T-helper 1 cell treated with Interleukin-12 subunit alpha and Interleukin-12 subunit beta and Interleukin-4 antibody, amounts not matched to agents 30 ng/mL and 1 ng/mL, for 36 hours (primary cell): ENCODE data around the gene CALB2. TPM values are rescaled to one million over a fixed set of nuclear protein-coding genes. Genes with fewer than 3 reads are reported as not detected.

Source experiments
- intact Hi-C: fragments of 100-400 bp; cut with micrococcal nuclease; formaldehyde crosslinking; loops from one replicate; pipeline ENCODE4 v1.15.1; 2024
- total RNA-seq: library from RNA; stranded (reverse); gene quantifications from 2 replicates; pipeline ENCODE4 v1.2.3, GENCODE V29; 2022

Gene CALB2
- total RNA-seq, 1 donor from 2014 or later, result not detected

DNA sequence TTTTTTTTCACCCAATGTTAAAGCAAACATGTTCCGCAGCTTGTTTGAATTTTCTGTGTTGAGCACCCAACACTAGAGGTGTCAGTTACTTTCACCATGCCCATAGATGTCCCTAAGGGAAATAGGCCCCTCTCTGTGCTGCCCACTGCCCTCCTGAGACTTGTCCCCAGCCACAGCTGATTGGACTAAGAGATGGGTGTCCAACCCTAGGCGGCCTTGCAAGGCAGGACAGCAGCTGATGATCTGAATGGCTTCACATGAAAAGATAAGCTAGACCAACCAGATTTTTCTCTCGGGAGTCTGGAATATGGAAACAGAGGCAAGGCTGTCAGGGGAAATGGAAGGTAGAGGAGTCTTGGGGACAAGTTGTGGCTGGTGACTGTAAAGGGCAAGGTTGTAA, 6.1 kb upstream of the CALB2 start:
- intact Hi-C loops, result loop anchor here (10.0 kb wide), 1 partner anchor 578 kb away; no protein-coding TSS in a partner anchor

DNA sequence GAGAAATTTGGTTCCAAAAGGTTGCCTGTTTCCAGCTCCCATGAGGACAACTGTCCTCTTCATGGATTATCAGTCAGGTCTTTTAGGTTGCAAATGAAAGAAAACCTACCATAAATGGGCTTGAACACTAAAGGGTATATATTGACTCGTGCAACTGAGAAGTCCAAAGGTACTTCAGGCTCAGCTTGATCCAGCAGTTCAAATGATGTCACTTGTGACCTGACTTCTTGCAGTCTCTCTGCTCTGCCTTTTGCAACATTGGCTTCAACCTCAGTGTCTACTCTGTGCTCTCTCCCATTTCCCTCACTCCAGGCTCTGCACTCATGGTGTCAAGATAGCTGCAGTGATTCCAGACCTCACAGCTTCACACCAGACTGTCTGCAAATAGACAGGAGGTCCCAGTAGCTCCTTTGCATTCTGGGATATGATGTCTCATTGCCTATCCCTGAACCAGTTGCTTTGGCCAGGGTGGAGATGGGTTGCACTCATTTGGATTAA, 5.5 kb upstream of the CALB2 start:
- intact Hi-C loops, result loop anchor here (10.0 kb wide), 1 partner anchor 578 kb away; no protein-coding TSS in a partner anchor

DNA sequence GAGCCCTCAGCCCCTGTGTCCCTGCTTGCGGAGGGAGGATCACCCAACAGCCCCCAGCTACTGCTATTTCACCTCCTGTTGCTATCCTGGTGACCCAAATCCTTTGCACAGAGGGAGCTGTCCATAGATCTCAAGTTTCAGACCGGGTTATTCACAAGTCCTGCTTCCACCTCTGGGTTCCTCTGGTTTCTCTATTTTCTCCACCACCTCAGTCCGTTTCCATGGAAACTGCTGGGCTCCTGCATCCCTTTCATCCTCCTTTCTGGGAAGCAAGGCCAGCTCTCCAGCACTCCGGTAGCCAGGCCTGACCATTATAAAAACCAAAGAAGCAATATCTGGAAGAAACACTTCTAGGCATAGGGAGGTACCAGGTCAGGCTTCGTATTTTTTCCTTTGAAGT, 4.8 kb upstream of the CALB2 start:
- intact Hi-C loops, result loop anchor here (10.0 kb wide), 1 partner anchor 579 kb away; no protein-coding TSS in a partner anchor

DNA sequence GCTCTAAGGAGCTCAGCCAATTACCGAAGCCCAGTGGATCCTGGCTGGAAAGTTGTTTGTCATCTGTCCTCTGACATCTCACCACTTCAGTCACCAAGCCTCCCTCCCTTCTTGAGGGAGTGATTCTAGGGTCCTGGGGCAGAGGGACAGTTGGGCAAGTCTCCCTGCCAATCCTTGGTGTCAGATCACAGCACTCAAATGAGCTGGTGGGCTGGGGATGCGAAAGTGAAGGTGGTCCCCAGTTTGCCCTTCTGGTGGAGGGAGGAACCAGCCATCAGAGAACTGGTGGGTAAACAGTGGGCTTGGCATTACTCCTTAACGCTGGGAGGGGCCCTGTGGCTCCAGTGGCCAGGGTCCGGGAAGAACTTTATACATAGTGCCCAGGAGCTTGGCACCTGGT, 4.4 kb upstream of the CALB2 start:
- intact Hi-C loops, result loop anchor here (10.0 kb wide), 1 partner anchor 579 kb away; no protein-coding TSS in a partner anchor

DNA sequence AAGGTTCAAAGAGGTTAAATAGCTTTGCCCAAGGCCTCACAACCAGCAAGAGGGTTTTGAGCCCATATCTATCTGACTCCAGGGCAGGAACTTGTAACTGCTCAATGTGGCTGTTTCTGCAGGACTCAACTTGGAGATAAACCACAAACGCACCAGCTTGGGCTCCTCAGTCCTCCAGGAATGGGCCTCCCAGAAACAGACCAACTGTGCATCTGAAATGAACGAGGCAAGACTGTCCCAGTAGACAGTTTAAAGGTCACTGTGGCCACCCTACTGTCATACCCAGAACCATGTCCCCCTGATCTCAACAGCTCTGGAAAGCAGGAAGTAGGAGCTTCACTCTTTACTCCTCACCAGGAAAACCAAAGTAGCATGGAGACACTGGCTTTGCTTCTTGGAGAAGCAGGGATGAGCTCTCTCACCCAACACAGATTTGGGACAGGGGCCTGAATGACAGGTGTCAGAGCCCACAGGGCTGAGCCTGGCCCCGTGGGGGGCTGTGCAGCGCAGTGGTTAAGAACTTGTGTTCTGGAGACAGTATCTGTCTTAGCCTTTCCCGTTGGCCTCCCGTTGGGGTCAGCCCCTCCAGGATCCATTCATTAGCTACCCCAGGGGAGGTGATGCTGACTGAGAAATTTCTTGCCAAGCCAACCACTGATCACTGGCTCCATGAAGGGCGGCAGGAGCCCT, 2.3 kb upstream of the CALB2 start:
- intact Hi-C loops, result loop anchor here (10.0 kb wide), 1 partner anchor 581 kb away; no protein-coding TSS in a partner anchor

DNA sequence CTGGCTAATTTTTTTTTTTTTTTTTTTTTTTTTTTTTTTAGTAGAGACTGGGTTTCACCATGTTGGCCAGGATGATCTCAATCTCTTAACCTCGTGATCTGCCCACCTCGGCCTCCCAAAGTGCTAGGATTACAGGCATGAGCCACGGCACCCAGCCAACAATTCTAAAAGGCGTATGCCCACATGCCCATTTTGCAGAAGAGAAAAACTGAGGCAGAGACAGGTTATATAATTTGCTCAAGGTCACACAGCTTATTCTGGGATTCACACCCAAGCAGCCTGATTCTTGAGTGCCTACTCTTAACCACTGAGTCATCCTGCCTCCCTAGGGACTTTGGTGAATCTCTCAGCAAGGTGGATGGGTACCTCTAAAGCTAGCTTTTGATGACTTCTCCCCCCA, 1.6 kb upstream of the CALB2 start:
- intact Hi-C loops, result loop anchor here (10.0 kb wide), 1 partner anchor 582 kb away; no protein-coding TSS in a partner anchor

DNA sequence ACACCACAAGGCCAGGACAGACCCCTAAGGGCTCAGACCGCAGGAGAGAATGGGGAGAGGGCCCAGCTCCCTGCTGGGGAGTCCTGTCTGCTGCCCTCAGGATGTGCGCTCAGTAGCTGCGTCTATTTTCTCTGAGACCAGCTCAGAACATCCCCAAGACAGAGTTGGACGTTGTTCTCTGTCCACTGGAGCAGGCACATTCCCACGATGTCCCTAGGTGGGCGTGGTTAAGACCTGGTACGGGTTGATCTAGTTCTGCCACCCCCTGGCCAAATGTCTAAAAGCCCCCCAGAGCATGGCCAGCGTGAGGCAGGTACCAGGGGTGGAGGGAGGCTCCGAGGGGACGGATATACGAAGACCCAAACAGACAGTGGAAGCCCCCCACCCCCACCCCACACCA, 842 bp upstream of the CALB2 start:
- intact Hi-C loops, result loop anchor here (10.0 kb wide), 1 partner anchor 583 kb away; no protein-coding TSS in a partner anchor

DNA sequence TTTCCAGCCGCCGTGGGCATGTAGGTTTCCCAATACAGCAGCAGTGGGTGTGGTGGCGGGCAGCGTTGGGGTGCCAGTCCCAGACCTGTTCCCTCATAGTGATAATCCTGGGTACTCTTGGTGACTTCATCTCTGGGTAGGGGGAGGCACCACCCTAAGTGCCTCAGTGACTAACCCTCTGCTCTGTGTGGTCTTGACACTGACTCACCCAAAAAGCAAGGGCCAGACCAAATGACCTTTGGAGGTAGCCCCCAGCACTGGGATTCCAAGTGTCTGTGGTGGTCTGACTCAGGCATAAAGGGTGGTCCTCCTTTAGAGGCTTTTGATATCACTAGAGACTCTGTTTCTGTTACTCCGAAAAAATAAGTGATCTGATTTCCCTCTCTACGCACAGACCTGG, 908 bp downstream of the CALB2 start:
- intact Hi-C loops, result loop anchor here (10.0 kb wide), 1 partner anchor 585 kb away; no protein-coding TSS in a partner anchor

DNA sequence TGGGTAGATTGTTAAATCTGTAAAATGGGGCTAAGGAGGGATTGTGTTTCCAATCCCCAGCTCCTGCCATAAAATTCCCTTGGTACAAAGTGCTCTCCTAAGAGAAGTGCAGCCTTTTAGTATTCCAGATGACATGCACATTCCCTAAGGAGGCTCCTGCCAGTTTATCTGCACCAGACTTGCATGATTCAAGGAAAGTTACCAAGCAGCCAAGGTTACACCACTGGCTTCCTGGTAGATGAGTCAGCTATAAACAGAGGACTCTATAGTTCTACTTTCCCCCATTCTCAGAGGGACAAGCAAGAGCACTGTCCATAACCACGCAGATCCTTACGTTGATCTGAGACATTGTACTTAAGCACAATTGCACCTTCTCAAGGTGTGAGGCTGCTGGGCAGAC, 1.9 kb downstream of the CALB2 start:
- intact Hi-C loops, result no loop called here

DNA sequence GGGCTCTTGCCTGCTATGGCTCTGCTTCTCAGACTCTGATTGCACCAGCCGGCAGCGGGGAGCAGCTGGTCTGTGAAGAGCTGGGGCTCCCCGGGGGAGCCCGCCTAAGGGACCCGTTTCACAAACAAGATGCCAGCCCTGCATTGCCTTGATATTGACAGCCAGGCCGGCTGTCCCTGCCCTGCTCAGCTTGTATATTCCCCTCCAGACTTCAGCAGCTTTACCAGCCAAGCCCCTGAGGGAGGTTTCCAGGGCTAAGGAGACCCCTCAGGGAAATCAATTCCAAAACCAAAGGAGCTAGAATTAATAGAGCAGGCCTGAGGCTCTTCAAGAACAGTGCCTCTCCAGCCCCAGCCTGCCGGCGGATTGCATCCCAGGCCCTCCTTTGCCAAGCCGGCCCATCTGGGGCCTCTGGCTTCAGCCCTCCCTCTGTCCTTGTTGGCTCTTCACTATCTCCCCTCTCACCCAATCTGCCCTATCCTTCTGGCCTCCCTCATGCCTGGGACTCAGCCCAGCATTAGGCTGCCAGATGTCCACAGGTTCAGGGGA, 5.7 kb downstream of the CALB2 start:
- intact Hi-C loops, result no loop called here

DNA sequence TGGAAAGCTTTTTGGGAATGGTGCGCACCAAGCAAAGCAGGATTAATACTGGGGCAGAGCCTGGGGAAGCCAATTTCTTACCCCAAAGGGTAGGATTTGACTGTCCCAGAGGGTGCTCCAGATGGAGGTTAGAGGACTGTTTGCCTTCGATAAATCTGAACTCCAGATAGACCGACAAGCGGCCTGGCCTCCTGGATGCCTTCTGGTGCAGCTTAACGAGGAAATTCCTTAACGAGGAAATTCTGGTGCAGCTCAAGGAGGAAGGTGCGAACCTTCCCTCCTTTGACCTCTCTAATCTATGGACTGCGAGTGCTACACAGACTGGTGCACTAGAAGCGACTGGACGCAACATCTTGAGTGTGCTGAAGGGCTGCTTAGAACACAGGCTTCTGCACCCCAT, 6.5 kb downstream of the CALB2 start:
- intact Hi-C loops, result no loop called here

DNA sequence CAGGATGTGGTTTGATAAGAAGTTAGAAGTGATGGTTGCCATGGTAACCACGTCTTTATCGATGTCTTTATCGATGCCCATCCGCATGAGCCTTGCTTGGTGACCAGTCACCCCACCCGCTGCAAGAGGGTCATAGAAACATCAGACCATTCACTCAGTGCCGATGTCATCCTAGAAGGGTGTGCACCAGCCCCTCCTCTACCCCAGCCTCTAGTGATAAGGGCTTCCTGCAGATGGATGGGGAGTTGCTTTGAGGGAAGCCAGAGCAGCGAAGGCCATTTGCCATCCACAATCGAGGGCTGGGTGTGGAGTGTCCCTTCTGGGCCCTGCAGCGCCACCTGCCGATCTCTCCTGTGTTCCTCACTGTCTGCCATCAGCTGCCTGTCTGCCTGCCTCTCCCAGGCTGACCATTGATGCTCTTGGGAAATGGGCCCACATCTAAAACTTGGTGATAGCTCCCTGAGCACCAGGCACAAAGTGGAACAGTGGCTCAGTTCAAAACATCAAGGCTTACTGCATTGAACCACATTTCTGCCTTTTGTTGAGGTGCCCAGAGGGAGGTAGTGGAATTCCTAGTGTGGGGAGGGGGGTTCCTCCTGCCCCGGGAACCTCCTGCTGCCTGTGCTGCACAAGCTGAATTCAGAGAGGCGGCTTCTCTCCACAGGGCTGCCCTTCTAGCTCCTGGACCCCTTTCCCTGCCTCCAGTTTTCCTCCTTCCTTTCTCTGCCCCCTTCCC, 8.9 kb downstream of the CALB2 start:
- intact Hi-C loops, result no loop called here

DNA sequence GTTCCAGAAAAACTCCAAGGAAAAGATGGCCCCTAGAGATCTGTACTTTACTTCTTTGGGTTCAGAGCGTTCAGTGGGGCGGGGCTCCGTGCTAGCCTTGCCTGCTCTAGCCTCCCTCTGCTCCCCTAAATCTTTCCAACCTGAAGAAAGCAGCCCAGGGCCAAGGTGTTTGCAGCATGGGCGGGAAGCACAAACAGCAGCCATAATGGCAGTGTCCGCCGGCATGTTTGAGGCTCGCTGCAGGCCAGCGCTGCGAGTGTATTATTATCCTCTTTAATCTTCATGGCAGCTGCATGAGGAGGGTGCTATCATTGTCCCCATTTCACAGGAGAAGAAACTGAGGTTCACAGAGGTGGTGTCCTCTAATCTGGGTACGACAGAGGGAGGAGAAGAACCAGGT, 10.4 kb downstream of the CALB2 start:
- intact Hi-C loops, result no loop called here

DNA sequence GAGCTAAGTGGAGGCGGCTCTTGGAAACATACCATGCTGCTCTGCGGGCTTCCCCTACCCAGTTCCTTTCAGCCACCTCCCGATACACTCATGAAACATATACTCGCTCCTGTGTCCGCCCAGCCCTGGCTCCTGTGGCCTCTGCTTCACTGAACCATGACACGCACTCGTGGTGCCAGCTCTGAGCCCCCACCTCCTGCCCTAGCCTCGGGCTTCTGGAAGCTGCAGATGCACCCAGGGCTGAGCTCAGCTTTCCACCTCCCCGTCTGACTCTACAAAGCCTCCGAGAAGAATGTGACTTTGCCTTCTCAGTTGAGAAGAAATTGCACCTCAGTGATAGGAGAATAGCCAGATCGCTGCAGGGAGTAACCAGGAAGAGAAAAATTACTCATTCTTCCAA, 11.0 kb downstream of the CALB2 start:
- intact Hi-C loops, result no loop called here

DNA sequence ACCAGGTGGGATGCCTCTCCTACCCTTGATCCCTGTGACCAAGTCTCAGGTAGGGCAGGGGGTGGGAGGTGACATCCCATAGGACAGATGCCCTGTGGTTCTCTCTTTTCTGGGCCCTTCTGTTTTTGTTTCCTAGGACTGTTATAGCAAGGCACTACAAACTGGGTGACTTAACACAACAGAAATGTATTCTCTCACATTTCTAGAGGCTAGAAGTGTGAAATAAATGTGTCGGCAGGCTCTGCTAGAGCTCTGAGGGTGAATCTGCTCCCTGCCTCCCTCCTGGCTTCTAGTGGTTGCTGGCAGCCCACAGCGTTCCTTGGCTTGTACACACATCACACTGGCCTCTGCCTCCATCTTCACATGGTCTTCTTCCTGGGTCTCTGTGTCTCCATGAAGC, 12.7 kb downstream of the CALB2 start:
- intact Hi-C loops, result no loop called here

DNA sequence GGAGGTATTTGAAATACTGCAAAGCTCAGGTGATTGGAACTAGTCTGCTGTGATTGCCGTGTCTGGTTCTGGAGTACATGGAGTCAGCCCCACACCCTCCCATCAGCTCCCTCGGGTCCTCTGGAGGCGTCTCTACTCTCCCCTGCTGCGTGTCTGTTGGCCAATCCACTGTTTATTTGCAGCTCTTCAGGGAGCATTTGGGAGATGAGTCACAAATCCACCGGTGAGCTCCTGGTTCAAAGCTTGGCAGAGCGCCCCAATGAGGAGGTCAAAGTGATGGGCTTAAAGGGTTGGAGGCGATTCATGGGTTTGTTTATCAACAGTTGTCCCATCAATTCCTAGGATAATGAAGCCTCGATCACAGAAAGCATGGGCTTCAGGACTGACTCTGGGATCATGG, 14.6 kb downstream of the CALB2 start:
- intact Hi-C loops, result no loop called here

DNA sequence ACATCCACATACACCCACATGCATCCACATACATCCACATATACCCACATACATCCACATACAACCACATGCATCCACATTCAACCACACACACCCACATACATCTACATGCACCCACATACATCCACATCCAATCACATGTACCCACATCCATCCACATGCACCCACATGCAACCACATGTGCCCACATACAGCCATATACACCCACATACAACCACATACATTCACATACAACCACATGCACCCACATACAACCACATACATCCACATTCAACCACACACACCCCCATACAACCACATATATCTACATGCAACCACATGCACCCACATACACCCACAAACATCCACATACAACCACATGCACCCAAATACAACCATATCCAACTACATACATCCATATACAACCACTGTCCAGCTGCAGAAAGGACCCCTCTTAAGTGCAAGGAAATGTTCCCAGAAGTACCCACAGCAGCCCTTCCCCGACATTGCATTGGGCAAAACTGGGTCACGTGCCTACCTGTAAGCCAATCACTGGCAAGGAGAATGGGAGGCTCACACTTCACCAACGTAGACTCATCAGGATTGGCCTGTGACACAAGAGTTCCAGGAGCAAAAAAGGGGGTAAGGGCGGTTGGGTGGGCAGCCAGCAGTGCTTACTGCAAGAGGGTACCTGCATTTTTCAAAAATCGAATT, 18.1 kb downstream of the CALB2 start:
- intact Hi-C loops, result no loop called here

DNA sequence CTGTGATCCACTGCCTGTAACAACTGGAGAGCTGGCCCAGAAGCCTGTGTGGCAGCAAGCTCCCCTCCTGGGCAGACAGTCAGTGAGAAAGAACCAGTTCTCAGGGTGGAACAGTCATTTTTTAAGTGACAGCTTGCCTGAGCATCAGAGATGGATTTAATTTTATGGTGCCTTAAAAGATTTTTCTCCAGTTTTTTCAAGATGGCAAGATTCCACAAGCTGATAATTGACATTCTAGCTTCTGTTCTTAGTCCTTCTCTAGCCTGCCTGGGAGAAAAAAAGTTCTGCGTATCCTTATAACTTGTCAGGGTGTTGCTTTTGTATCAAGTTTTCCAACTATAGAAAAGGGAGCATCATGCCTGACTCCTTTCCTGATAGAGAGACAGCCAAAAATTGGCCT, 21.2 kb downstream of the CALB2 start:
- intact Hi-C loops, result no loop called here

DNA sequence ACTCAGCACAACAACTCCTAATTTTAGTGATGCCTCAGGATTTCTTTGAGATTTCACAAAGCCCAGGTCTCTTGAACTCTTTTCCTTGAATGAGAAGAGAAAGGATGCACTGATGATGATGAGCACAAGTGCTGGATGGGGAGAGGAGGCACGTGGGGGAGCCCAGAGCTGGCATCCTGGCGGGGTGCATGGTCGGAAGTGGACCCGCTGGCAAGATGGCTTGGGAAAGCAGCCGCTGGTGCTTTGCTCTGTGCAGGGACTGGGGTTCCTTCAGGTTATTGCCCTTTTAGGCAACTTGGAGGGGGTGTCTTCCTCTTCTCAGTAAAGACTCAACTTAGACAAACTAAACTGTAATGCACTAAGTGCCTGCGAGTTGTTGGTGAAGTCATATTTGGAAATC, 22.3 kb downstream of the CALB2 start:
- intact Hi-C loops, result no loop called here

DNA sequence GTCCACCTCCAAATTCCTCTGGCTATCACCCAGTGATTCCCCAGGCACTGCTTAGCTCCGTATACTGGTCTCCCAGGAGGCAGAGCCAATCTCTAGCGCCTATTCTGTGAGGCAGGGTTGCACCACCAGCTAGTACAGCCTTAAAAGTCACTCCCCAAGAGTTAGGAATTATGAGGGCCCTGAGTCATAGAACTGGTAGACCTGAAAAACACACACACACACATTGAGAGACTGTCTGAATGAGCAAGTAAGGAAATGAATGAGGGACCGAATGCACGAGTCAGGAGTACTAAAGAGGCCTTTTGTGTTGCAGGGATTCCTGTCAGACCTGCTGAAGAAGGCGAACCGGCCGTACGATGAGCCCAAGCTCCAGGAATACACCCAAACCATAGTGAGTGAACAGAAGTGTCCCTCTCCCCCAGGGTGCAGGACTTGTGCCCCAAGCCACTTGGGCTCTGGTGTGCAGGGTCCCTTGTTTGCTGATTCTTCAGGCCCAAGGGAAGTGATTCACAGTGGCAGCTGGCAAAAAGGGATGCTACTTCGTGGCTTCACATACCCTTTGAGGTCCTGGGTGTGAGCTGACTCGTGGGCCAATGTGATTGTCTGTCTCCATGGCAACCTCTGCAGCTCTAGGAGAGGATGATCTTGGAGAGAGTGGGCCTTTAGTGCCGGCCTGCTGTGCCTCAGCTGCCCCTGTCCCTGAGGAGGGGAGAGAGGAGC, 24.7 kb downstream of the CALB2 start:
- intact Hi-C loops, result no loop called here
